Stimulated activated CD4-positive, alpha-beta T cell treated with anti-CD3 and anti-CD28 coated beads, Interleukin-15, amount 100 ng/mL, for 24 hours (primary cell): ENCODE measurements around the gene DYNLT3.
A peak's percentile ranks its signal among the peaks of the same experiment; 100 is the strongest.

ENCODE experiments used
- DNase-seq: peaks from one replicate; pipeline ENCODE4 v3.0.0-alpha.2; 2020

The DYNLT3 gene

GRCh38 chrX:37840931-37841330 is 6.4 kb downstream of the DYNLT3 start:
- no peak for DNase-seq

GRCh38 chrX:37834937-37835336 is 12.4 kb downstream of the DYNLT3 start:
- DNase-seq: no peak

GRCh38 chrX:37830371-37830770 is 17.0 kb downstream of the DYNLT3 start:
- no peak for DNase-seq

DNA sequence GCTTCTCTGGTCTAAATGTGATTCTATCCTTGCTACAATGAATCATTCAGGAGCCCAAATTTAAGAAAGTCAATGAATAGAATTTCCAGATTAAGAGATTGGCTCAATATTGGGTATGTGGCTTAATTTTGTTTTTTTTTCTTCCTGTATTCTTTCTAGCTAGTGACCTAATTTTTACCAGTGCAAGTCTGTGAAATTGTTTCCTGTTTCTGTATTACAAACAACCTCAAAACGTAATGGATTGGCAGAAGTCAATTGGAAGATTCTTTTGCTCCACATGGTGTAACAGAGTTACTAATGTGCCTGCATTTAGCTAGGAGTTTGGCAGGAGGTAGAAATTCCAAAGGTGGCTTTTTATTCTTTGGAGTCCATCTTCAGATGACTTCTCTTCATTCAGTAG is 17.6 kb downstream of the DYNLT3 start:
- no peak for DNase-seq

GRCh38 chrX:37825215-37825842 is 22.0 kb downstream of the DYNLT3 start:
- DNase-seq: peak; percentile 51

- no peak for DNase-seq
Observed at GRCh38 chrX:37824491-37825214, 22.7 kb downstream of the DYNLT3 start.

DNA sequence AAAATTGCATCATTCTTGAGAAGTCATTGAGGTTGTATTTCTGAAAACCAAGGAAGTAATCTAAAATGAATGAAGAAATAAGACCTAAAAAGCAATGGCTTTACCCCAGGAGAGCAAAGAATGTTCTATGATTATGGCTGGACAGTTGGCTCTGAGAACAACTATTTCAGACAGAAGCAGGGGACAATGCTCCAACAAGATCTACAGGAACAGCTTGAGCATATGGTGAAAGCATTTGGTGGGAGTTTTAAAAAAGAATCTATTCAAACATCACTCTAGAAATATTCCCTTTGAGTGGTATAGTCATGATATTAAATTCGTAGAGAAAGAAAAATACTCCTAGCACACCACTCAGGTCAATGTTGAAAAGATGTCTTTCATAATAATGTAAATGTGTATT is 26.7 kb downstream of the DYNLT3 start:
- DNase-seq: no peak

DNA sequence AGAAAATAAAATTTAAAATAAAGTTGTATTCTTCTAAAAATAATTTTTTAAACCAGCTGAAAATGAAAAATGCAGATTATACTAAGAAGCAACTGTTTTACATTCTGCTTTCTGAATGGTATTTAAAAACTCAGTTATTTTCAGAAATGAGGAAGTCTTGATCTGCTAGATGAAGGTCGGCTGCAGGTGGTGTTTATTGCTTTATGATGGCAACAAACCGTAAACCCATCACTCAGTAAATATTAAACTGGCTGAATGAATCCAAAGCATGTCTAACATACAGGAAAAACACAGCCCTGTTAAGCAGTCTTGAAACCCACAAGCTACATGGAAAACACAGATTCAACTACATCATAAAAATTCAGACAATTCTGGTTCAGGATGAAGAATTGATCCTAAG is 29.3 kb downstream of the DYNLT3 start:
- no peak for DNase-seq

GRCh38 chrX:37817579-37817978 is 29.8 kb downstream of the DYNLT3 start:
- DNase-seq: no peak

- DNase-seq: no peak
Observed at GRCh38 chrX:37817176-37817575, 30.2 kb downstream of the DYNLT3 start.

GRCh38 chrX:37816766-37817165 is 30.6 kb downstream of the DYNLT3 start:
- no peak for DNase-seq

DNA sequence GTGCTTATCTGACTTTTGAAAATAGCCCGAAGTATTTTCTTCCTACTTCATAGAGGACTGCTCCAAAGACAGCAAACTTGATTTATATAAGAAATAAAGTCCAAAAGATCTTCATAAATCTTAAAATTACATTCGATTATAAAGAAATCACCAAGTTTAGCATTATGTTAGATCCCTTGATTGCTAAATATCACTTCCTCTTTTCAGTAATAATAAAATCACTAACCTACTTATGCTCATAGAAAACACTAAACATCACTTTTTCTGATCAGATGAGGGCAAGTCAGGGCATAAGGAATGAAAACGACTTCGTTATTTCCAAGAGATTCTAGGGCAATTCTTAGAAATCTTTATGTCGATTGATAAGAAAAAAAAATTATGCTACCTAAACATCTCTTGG is 32.0 kb downstream of the DYNLT3 start:
- DNase-seq: no peak

GRCh38 chrX:37813570-37813969 is 33.8 kb downstream of the DYNLT3 start:
- no peak for DNase-seq

- DNase-seq: no peak
Observed at GRCh38 chrX:37812110-37812509, 35.3 kb downstream of the DYNLT3 start.

DNA sequence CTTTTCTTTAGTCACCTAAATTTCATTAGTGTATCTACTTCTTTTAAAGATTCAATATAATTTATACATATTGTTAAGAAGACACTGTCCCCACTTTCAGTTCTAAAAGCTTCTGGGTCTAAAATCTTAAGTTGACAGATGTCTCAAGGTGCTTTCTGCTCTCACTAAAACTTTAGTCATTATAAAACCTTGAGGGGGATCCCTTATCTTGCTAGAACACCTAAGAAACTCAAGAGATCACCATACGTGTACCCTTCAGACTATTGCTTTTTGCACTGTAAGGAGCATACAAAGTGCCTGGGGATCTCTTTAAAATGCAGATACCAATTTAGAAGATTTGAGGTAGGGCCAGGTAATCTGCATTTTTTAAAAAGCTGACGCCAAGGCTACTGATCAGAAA is 37.4 kb downstream of the DYNLT3 start:
- no peak for DNase-seq

DNA sequence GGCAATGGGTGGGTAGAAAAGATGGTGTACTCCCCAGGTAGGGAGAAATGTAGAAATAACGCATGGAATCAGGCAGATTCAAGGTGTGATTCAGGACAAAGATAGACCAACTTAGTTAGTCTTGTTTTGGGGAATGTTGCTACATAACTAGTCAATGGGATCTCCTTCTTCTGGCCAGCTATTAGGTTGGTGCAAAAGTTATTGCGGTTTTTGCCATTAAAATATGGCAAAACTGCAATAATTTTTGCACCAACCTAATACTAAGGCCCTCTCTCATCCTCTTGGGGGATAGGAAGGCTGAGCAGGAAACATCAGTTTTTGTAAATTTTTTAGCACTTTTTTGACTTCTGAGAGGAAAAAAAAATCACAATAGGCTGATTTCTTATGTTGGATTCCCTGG is 44.3 kb downstream of the DYNLT3 start:
- no peak for DNase-seq

GRCh38 chrX:37802028-37802427 is 45.3 kb downstream of the DYNLT3 start:
- DNase-seq: no peak

GRCh38 chrX:37800717-37801116 is 46.7 kb downstream of the DYNLT3 start:
- DNase-seq: no peak

GRCh38 chrX:37799936-37800335 is 47.4 kb downstream of the DYNLT3 start:
- DNase-seq: no peak

DNA sequence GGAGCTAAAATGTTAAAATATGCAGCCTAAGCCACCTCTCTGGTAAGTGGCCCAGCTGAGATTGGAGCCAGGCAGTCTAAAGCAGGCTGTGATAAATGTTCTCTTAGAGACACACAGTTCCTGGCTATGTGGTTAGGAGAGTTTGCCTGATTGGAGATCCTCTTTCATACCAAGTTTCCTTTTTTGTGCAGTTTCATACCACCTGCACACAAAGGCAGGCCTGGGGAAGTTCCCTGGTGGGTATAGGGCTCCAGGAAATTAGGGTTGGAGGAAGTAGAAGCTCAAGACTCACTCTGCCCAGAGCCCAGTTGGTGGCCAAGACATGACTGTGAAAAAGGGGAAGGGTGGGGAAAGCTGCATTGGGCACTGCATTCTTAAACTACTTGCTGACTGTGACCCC is 50.6 kb downstream of the DYNLT3 start:
- DNase-seq: no peak

DNA sequence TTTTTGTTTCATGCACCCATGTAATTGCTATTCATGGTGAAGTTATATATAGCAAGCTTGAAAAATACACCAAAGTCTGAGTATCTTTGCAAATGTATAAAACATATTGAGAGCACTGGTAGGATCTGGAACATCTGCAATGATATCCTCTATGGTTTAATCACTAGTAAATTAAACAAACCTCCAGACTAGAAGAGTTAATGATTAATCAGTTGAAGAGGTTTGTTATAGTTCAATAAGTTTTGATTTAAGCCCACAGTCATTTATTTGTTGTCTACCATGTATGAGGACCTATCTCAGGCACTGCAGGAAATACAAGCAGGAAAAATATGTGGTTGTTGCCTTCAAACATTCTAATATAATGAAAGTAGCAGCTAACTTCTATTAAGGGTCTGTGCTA is 51.1 kb downstream of the DYNLT3 start:
- DNase-seq: no peak
